ENCODE data around the gene EFR3B. TPM values are rescaled to one million over a fixed set of nuclear protein-coding genes. Genes with fewer than 3 reads are reported as not detected.

Gene EFR3B
- total RNA-seq, 1 donor from 2014 or later = 22.9 TPM

- H3K36me3 Mint-ChIP-seq (ENCODE audit: unreplicated experiment) = no peaks in the 10 kb centered on the region
- no peak overlapping the region for H3K27ac Mint-ChIP-seq (ENCODE audit: unreplicated experiment)
- H3K4me1 Mint-ChIP-seq (ENCODE audit: low read depth, unreplicated experiment) = peaks cover 10% of the 10 kb centered on the region
- no peak for TF ChIP-seq CTCF (IDR thresholded peaks at IDR 0.05; ENCODE audit: partially characterized antibody, unreplicated experiment)
- H3K27me3 Mint-ChIP-seq (ENCODE audit: unreplicated experiment) = peaks cover 19% of the 10 kb centered on the region
- H3K4me3 Mint-ChIP-seq (ENCODE audit: unreplicated experiment) = no peak overlapping the region
- H3K9me3 Mint-ChIP-seq (ENCODE audit: unreplicated experiment) = peaks cover 4% of the 10 kb centered on the region
- DNase-seq = no peak
Measured at GRCh38 chr2:25044990-25045389, 3.1 kb downstream of the EFR3B start.

- no peak overlapping the region for H3K4me3 Mint-ChIP-seq (ENCODE audit: unreplicated experiment)
- peaks cover 6% of the 10 kb centered on the region for H3K4me1 Mint-ChIP-seq (ENCODE audit: low read depth, unreplicated experiment)
- no peak for TF ChIP-seq CTCF (IDR thresholded peaks at IDR 0.05; ENCODE audit: partially characterized antibody, unreplicated experiment)
- DNase-seq = no peak
- H3K27me3 Mint-ChIP-seq (ENCODE audit: unreplicated experiment) = peaks cover 7% of the 10 kb centered on the region
- no peaks in the 10 kb centered on the region for H3K9me3 Mint-ChIP-seq (ENCODE audit: unreplicated experiment)
- H3K27ac Mint-ChIP-seq (ENCODE audit: unreplicated experiment) = no peak overlapping the region
- no peaks in the 10 kb centered on the region for H3K36me3 Mint-ChIP-seq (ENCODE audit: unreplicated experiment)
Measured at GRCh38 chr2:25049422-25049821, 7.5 kb downstream of the EFR3B start.

GRCh38 chr2:25050128-25050527 is 8.3 kb downstream of the EFR3B start:
- no peak for TF ChIP-seq CTCF (IDR thresholded peaks at IDR 0.05; ENCODE audit: partially characterized antibody, unreplicated experiment)
- Mint-ChIP-seq H3K27ac (ENCODE audit: unreplicated experiment) (no peak overlapping the region), H3K27me3 (ENCODE audit: unreplicated experiment) (peaks cover 1% of the 10 kb centered on the region), H3K9me3 (ENCODE audit: unreplicated experiment) (no peaks in the 10 kb centered on the region), H3K4me3 (ENCODE audit: unreplicated experiment) (no peak overlapping the region), H3K4me1 (ENCODE audit: low read depth, unreplicated experiment) (peaks cover 3% of the 10 kb centered on the region), H3K36me3 (ENCODE audit: unreplicated experiment) (no peaks in the 10 kb centered on the region)
- no peak for DNase-seq

GRCh38 chr2:25053041-25053440 is 11.2 kb downstream of the EFR3B start:
- no peaks in the 10 kb centered on the region for H3K27me3 Mint-ChIP-seq (ENCODE audit: unreplicated experiment)
- H3K27ac Mint-ChIP-seq (ENCODE audit: unreplicated experiment) = no peak overlapping the region
- no peak overlapping the region for H3K4me3 Mint-ChIP-seq (ENCODE audit: unreplicated experiment)
- no peaks in the 10 kb centered on the region for H3K9me3 Mint-ChIP-seq (ENCODE audit: unreplicated experiment)
- TF ChIP-seq CTCF (IDR thresholded peaks at IDR 0.05; ENCODE audit: partially characterized antibody, unreplicated experiment) = no peak
- no peak for DNase-seq
- no peaks in the 10 kb centered on the region for H3K36me3 Mint-ChIP-seq (ENCODE audit: unreplicated experiment)
- H3K4me1 Mint-ChIP-seq (ENCODE audit: low read depth, unreplicated experiment) = peaks cover 2% of the 10 kb centered on the region

- no peak for TF ChIP-seq CTCF (IDR thresholded peaks at IDR 0.05; ENCODE audit: partially characterized antibody, unreplicated experiment)
- peaks cover 2% of the 10 kb centered on the region for H3K4me1 Mint-ChIP-seq (ENCODE audit: low read depth, unreplicated experiment)
- H3K27ac Mint-ChIP-seq (ENCODE audit: unreplicated experiment) = no peak overlapping the region
- DNase-seq = no peak
- no peaks in the 10 kb centered on the region for H3K9me3 Mint-ChIP-seq (ENCODE audit: unreplicated experiment)
- no peaks in the 10 kb centered on the region for H3K27me3 Mint-ChIP-seq (ENCODE audit: unreplicated experiment)
- no peaks in the 10 kb centered on the region for H3K36me3 Mint-ChIP-seq (ENCODE audit: unreplicated experiment)
- H3K4me3 Mint-ChIP-seq (ENCODE audit: unreplicated experiment) = no peak overlapping the region
Measured at GRCh38 chr2:25054720-25055119, 12.8 kb downstream of the EFR3B start.

Measured in glutamatergic neuron (in vitro differentiated cells).